ENCODE results near the gene SLC22A5. TPM values are rescaled to one million over a fixed set of nuclear protein-coding genes. Genes with fewer than 3 reads are reported as not detected.
A peak's percentile ranks its signal among the peaks of the same experiment; 100 is the strongest.

The SLC22A5 gene
- total and polyA plus RNA-seq, 10 of the 15 experiments (the other 5 are each of a cell fraction or from before 2014, with no cell fraction given) = 1.1 to 4.4 (median 2.3) TPM

DNA sequence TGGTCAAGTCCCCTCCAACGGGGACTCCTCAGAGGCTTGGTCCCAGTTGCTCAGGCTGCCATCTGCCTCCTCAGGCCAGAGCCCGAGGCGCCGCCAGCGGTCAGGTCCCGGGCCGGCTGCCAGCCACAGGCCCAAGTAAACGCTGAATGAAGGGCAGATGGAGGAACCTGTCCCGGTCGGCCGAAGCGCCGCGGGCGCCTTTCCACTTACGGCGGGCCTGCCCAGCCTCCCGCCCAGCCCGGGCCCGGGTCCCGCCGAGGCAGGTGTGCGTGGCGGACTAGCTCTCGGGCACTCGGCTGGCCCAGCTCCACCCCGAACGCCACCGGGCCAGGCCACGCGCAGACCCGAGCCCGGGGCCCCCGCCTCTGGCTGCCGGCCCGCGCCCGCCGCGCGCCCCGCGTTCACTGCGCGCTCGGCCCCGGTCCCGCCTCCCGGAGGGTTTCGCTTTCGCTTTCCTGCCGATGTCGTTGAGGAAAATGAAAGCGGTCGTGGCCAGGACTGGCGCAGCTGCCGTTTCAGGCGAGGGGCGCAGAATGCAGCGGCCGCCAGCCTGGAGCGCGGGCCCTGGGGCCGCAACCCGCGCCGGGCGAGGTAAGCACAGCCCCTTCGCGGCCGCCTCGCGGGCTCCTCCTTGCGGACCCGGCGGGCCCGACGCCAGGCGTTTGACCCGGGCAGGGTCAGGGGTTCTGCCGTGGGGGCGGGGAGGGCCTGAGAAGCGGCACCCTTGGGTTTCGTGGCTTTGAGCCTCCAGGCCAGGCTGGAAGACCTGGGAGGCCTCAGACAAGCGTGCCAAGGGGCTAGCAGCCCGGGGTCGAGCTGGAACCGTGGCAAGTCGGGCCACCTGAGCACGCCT lies 41.2 kb downstream of the SLC22A5 start (continued):
- peak; percentile 79 for TF ChIP-seq RELA (IDR thresholded peaks at IDR 0.05; ENCODE audit: borderline replicate concordance, partially characterized antibody)
- TF ChIP-seq ZNF24 (IDR thresholded peaks at IDR 0.05) = 0 out of 2 replicates have a peak, but pooled peaks have one; percentile 45
- TF ChIP-seq EP300 (IDR thresholded peaks at IDR 0.05; ENCODE audit: borderline replicate concordance in 1 of 2, control insufficient read depth in 1 of 2, low read depth in 2 of 2, low read length in 2 of 2) = peak in 1 of 2 experiments; percentile 39; a peak in 1 of 4 replicates
- TF ChIP-seq NR2C2 (IDR thresholded peaks at IDR 0.05; ENCODE audit: borderline replicate concordance, control insufficient read depth, insufficient read length, low read depth) = no peak
- 0 out of 2 replicates have a peak, but pooled peaks have one; percentile 56 for TF ChIP-seq FOXM1 (IDR thresholded peaks at IDR 0.05; ENCODE audit: low read depth, low read length)
- no peak for TF ChIP-seq FOXK2 (IDR thresholded peaks at IDR 0.05)
- TF ChIP-seq, protein P1, sequence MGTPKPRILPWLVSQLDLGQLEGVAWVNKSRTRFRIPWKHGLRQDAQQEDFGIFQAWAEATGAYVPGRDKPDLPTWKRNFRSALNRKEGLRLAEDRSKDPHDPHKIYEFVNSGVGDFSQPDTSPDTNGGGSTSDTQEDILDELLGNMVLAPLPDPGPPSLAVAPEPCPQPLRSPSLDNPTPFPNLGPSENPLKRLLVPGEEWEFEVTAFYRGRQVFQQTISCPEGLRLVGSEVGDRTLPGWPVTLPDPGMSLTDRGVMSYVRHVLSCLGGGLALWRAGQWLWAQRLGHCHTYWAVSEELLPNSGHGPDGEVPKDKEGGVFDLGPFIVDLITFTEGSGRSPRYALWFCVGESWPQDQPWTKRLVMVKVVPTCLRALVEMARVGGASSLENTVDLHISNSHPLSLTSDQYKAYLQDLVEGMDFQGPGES (IDR thresholded peaks at IDR 0.05) = no peak
- TF ChIP-seq STAT3 (IDR thresholded peaks at IDR 0.05; ENCODE audit: low read depth, low read length) = no peak
- TF ChIP-seq MEF2A (IDR thresholded peaks at IDR 0.05; ENCODE audit: insufficient read depth, low read depth, low read length) = 0 out of 2 replicates have a peak, but pooled peaks have one; percentile 32
- TF ChIP-seq ZBED1 (IDR thresholded peaks at IDR 0.05; ENCODE audit: borderline replicate concordance) = no peak
- TF ChIP-seq, protein P2, sequence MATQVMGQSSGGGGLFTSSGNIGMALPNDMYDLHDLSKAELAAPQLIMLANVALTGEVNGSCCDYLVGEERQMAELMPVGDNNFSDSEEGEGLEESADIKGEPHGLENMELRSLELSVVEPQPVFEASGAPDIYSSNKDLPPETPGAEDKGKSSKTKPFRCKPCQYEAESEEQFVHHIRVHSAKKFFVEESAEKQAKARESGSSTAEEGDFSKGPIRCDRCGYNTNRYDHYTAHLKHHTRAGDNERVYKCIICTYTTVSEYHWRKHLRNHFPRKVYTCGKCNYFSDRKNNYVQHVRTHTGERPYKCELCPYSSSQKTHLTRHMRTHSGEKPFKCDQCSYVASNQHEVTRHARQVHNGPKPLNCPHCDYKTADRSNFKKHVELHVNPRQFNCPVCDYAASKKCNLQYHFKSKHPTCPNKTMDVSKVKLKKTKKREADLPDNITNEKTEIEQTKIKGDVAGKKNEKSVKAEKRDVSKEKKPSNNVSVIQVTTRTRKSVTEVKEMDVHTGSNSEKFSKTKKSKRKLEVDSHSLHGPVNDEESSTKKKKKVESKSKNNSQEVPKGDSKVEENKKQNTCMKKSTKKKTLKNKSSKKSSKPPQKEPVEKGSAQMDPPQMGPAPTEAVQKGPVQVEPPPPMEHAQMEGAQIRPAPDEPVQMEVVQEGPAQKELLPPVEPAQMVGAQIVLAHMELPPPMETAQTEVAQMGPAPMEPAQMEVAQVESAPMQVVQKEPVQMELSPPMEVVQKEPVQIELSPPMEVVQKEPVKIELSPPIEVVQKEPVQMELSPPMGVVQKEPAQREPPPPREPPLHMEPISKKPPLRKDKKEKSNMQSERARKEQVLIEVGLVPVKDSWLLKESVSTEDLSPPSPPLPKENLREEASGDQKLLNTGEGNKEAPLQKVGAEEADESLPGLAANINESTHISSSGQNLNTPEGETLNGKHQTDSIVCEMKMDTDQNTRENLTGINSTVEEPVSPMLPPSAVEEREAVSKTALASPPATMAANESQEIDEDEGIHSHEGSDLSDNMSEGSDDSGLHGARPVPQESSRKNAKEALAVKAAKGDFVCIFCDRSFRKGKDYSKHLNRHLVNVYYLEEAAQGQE (IDR thresholded peaks at IDR 0.05; ENCODE audit: low read depth, low read length) = no peak
- TF ChIP-seq STAT1 (conservative IDR thresholded peaks at IDR 0.05) = 0 out of 2 replicates have a peak, but pooled peaks have one; percentile 15
- TF ChIP-seq, protein P3, sequence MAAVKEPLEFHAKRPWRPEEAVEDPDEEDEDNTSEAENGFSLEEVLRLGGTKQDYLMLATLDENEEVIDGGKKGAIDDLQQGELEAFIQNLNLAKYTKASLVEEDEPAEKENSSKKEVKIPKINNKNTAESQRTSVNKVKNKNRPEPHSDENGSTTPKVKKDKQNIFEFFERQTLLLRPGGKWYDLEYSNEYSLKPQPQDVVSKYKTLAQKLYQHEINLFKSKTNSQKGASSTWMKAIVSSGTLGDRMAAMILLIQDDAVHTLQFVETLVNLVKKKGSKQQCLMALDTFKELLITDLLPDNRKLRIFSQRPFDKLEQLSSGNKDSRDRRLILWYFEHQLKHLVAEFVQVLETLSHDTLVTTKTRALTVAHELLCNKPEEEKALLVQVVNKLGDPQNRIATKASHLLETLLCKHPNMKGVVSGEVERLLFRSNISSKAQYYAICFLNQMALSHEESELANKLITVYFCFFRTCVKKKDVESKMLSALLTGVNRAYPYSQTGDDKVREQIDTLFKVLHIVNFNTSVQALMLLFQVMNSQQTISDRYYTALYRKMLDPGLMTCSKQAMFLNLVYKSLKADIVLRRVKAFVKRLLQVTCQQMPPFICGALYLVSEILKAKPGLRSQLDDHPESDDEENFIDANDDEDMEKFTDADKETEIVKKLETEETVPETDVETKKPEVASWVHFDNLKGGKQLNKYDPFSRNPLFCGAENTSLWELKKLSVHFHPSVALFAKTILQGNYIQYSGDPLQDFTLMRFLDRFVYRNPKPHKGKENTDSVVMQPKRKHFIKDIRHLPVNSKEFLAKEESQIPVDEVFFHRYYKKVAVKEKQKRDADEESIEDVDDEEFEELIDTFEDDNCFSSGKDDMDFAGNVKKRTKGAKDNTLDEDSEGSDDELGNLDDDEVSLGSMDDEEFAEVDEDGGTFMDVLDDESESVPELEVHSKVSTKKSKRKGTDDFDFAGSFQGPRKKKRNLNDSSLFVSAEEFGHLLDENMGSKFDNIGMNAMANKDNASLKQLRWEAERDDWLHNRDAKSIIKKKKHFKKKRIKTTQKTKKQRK (IDR thresholded peaks at IDR 0.05; ENCODE audit: low read depth, low read length) = no peak
- TF ChIP-seq MXI1 (IDR thresholded peaks at IDR 0.05; ENCODE audit: low read depth, low read length) = peak; percentile 60
- TF ChIP-seq YBX1 (IDR thresholded peaks at IDR 0.05) = no peak

All from GM12878 (cell line).